DMS153 treated with DMSO at 0.1 percent for 48 hours (cell line): ENCODE measurements around the gene SAMD14.
A peak's percentile ranks its signal among the peaks of the same experiment; 100 is the strongest.

Experiments
- DNase-seq: peaks from one replicate; lab custom pipeline; 2025; ENCODE audit not compliant: unreplicated experiment; lab: John Stamatoyannopoulos, UW

The SAMD14 gene

DNA sequence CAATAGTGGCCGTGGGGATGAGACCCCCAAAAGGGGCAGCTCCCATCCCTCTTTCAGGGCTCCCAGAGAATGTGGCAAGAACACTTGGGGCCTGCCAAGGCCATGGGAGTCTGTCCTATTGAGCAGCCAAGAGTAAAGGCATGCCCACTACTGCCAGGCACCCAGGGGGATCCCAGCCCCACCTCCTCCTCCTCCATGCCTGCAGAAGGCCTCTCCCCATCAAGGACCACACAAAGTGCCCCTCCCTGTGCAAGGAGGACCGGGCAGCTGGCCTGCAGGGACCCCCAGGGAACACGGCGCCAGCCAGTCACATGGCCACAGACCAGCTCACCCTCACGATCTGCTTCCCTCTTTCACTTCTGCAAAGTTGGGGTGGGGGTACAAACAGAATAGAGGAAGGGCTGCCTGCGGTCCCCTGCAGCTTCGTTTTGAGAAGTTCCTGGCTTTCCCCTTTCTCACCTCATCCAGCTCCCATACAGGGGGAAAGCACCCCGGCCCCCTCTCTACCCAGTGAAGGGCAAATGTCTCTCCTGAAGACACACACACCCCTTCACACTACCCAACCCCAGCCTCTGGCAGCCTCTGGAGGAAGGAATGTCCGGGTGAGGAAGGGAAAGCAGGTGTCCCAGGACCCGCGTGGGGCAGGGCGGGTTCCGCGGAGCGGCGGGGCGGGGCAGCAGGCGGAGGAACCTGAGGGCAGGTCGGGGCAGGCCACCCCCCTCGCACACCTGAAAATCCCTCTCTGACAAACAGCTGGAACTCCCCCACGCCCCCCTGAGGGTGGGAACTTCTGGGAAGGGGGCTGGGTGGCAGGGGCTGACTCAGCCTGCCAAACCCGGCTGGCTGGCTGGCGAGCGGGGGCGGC is 18.5 kb upstream of the SAMD14 start:
- no peak for DNase-seq

DNA sequence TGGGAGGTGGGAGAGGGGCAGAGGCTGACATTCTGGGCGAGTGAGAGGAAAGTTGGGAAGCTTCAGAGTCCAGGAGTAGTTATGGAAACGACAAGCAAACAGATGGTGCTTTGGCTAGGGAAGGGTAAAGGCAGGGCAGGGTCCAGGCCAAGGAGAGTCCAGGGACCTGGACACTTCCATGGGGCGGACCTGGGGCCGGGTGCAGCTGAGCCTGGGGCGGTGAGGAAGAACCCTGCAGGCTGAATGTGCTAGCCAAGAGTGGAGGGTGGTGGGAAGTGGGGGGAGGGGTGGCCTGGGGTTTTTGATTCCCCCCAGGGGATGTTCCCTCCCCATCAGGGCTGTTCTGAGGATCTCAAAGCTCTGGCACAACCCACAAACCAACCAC is 17.9 kb upstream of the SAMD14 start:
- no peak for DNase-seq

DNA sequence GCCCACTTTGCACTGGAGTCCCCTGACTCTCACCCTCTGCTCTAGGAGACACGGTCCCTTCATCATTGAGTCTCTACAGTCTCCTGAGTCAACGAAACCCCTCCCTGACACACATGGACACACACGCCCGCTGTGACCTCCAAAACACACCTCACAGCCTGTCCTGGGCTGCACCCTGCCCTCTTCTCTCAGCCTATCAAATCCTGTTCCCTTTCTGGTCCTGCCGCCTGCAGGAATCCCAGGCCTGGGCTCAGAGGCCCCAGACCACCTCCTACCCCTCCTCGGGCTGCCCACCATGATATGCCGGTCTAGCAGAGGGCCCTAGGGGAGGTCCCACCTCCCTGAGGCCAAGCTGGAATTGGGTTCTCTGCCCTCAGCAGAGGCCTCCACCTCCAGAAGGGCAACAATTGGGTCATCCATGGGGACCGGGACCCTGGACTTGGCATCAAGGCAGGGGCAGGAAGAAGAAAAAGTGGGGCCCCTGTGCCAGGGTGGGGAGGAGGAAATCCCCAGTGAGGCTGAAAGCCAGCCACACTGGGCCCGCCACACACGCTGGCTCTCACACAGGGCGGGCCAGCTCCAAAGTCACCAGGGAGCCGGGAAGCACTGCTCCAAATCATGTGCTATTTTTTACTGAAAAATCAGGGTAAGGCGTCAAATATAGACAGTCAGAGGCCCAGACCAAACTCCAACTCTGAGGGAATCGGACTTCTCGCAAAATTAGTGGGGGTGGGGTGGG is 17.1 kb upstream of the SAMD14 start:
- DNase-seq, result no peak

DNA sequence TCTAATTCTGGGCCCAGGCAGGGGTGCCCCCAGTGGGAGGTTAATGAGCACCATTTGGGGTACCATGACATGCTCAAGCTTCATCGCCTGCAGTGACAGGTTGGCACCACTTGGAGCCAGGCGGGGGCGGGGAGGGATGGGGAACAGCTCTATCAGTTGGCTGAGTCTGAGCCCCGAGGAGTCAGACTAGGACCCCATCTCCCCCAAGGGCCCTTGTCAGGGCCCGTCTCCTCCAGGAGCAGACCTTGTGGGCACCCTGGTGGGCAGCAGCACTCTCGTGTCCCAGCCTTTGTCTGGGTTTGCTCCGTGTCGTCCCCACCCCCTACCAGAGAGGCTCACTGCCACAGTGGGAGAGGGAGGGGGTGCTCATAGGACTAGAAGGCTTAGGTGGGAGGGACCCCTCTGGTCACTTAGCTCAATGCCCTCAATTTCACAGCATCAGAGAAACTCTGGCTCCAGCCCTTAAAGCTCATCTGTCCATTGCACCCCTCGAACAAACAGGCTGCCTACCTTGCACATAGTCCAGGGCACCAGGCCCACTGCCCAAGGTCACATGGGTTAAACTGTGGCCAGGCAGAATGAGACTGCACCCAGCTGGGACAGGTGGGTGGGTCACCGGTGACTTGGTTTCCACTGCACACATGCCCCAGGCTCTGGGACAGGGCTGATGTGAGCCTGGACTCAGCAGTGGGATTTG is 16.4 kb upstream of the SAMD14 start:
- no peak for DNase-seq

DNA sequence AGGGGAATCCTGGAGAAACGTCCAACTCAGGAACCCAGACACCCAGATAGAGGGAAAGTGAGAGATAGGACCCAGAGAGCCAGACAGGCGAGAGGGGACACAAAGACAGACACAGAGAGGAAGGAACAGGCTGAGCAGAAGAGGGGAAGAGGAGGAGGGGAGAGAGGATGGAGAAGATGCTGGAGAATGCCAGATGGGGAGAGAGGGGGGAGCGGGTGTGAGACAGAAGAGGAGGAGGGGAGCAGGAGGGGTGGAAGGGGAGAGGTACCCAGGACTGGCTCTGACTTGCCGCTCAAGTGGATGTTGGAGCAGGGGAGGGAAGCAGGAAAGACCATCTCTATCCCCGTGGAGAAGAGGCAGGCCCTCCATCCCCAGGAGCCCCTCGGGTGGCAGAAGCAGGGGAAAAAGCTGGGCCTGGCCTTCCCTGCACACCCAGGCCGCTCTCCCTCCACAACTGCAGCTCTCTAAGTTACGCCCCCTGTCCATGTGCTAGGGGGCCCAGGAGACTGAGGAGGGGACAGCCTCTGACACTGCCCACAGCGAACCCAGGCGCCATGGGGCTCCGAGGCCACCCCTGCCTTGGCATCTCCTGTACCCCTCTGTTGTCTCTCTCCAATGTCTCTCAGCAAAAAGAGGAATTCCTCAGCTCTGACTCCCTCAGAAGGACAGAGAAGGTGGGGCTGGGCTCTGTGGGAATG is 15.7 kb upstream of the SAMD14 start:
- DNase-seq, result no peak

DNA sequence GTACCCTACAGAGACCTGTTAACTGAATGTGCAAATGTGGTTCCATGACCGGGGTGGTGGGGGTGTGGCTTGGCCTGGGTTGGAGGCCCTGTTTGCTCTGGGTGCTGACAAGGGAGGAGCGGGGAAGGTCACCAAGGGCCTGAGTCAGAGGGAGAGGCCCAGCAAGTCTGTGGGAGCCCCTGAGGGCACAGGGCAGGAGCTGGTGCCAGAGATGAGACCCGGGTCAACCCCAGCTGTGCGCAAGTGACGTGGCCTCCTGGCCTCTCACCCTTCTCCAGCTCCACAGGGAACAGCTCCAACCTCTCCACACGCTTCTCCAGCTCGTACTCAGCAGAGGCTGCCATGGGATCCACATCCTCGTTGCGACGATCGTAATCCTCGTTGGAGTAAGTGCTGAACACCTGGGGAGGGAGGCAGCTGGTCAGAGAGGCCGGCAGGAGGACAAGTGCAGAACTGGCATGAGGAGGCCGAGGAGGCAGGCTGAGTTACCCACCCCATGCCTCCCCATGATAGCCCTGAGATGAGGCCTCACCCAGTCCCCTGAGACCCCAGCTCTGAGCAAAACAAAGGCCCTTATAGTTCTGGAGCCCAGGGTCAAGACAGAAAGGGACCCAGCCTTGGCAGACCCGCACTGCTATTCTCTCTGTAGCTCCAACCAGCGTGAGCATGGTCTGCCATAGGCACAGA is 15.0 kb upstream of the SAMD14 start:
- DNase-seq, result no peak

DNA sequence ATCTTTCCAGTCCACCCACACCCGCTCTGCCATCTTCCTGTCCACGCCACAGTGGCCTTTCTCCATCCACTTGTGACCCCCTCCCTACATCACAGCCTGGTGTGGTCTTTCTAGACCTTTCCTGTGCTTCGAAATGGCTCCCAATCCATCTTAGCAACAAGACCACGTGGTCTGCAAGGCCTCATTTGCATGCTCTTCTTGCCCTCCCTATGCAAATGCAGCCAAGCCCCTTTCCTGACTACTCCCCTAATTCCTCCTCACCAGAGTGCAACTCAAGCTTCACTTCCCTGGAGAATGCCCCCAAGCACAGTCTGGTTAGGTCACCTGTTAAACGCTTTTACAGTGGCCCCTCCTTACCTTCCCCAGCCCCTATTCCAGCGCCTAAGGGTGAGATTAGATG is 14.4 kb upstream of the SAMD14 start:
- DNase-seq, result no peak

DNA sequence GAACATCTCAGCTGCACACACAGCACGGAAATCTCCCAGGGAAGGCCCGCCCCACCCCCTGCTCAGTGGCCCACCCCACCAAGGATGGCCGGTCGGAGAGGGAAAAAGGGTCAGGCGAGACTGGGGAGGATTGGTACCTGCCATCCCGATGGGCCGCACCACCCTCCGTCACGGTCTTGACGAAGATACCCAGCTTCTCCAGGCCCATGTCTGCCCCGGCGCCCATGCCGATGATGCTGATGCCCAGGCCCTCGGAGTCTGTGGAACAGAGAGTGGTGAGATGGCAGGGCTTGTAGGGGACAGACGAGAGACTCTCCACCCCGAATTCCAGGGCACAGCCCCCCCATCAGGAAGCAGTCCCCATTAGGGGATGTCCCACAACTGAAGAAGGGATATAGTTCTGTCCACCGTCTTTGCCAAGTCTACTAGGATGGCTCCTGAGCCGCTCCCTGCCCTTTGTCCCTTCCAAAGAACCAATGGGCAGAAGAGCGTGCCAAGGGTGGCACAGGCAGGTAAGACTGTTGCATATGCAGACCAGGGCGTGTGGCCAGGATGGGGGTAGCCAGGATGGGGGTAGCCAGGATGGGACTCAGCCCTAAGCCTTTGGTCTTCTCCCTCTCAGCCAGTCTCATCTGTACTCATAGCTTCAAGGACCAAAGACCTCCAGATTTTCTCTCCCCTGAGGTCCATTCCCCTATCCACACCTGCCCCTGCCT is 13.7 kb upstream of the SAMD14 start:
- DNase-seq, result no peak

DNA sequence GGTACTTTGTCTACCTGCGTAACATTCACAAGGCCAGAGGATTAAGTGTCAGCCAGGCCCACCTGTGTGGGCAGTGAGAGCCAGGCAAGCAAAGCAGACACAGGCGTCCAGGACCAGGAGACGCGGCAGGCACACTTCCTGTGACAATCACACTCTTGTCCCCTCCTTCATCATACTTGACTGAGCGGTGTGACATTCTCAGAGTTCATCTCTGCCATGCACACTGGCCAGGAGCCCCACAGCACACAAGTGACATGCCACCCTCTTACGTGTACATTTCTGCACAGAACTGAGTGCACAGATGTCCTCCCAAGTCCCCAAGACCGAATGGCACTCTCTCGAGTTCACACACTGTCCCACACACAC is 11.8 kb upstream of the SAMD14 start:
- no peak for DNase-seq

DNA sequence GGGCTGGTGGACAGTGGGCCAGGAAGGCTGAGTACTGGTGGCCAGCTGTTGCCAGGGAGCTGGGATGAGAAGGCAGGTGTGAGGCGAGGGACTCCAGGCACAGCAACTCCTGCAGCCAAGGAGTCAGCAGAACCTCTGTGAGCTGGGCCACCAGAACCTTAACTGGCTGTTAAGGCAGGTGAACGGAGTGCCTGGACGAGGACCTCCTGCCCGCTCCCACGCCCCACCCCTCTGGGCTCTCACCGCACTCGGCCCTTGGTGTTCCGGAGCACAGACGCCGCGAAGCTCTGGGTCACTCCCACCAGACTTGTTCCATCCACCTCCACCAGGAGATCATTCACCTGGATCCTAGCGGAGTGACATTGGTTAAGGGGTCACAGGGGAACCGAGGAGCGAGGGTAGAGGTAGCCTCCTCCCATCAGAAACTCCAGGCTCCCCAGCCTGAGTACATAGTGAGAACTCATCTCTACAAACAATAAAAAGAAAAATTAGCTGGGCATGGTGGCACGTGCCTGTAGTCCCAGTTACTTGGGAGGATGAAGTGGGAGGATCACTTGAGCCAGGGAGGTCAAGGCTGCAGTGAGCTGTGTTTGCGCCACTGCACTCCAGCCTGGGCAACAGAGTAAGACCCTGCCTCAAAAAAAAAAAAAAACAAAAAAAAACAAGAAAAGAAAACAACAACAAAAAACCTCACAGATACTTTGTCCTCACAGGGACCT is 11.2 kb upstream of the SAMD14 start:
- DNase-seq, result no peak

DNA sequence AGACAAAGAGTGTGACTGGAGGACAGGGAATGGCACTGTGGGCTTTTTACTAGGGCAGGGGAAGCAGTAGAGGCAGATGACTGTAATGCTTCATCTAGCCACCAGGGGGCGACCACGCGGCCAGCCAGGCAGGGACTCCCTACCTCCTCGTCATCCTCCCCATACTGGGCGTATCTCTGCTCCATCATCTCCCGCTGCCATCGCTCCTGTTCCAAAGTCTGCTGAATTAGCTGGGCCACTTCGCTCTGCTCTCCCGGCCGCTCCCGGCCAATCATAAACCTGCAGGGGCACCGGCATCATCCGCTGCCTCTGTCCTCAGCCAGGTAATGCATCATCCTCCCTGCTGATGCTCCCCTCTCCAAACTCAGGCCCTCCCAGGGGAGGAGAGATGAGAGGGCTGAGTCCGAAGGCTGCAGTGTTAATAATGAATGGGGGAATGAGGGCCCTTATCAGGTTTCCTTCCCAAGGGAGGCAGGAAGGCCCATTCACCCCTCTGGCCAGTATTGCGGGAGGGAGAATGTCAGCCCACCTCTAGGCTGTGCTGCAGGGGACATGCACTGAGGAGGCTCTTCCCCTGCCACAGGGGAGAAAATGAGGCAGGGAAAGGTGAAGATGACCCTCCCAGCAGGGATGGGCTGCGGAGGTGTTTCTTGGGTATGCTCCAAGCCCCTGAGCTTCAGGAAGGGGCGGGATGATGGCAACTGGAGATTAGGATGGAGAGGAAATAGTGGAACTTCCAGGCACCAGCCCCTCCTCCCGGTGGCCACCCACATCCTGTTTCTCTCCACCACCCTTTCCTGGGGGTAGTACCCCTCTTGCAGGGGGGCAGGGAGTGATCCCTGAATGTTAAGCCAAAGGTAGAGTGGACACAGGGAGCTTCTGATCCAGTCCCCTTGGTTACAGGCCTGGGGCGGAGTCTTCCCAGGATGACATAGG is 10.3 kb upstream of the SAMD14 start:
- peak; percentile 15 for DNase-seq

DNA sequence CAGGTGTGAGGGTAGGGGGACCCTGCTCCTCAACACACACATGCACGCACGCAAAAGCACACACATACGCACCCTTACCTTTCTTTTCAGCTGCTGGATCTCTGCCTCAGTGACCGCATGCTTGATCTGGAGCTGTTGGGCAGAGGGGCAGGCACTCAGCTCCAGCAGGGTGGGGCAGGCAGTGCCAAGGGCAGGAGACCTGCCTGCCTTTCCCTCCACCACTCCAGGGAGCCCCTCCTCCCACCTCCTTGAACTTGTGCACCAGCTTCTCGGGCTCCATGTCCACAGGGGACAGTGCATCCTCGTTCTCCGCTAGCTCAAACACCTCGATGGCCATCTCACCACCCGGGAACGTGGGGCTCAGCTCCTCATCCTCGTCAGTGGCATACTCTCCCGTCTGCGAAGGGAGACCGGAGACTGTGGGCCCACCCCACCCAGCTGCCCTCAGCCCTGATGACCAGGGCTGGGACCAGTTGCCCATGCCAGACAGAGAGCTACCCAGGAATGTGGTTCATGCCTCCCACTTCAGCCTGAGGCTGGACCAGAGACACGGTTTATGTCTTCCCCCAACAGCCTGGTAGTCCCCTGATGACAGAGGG is 9.3 kb upstream of the SAMD14 start:
- DNase-seq, result no peak

DNA sequence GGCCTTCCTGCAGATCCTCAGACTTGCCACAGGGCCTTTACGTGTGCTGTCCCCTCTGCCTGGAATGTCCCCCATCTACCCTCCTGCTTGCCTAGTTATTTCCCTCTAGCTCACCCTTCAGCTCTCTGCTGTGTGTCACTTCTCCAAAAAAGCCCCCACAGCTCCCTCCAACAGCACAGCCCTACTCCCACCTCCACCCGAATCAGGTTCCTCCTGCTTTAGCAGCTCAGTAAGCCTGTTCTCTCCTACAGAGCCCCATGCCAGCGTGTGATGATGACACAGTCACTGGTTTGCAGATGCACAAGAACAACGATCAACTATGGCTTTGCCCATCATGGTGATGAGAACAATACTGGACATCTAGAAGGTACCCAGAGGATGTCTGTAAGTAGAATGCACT is 7.1 kb upstream of the SAMD14 start:
- no peak for DNase-seq

DNA sequence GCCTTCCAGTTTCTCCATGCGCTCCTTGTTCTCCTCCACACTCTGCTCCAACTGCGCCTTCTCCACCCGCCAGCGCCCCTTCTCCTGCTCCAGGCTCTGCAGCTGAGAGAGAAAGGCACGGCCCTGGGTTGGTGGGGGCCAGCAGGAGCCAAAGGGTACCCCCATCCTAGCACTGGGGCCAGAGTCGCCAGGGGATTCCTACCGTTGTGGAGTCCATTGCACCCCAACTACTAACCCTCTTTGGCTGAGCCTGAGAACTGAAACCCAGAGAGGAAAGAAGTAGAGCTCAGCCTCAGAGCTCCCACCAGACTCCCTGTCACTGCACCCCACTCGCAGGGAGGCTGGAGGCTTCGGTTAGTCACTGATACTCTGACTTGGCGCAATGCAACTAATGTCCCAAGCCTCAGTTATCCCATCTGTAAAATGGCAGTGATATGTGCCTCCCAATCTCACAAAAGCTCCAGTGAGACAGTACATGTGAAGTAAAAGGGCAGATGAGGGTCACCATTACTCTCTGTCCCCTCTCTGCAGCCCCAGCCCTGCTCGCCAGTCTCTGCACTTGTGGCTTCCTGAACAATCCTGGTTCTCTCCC is 6.2 kb upstream of the SAMD14 start:
- DNase-seq, result no peak

DNA sequence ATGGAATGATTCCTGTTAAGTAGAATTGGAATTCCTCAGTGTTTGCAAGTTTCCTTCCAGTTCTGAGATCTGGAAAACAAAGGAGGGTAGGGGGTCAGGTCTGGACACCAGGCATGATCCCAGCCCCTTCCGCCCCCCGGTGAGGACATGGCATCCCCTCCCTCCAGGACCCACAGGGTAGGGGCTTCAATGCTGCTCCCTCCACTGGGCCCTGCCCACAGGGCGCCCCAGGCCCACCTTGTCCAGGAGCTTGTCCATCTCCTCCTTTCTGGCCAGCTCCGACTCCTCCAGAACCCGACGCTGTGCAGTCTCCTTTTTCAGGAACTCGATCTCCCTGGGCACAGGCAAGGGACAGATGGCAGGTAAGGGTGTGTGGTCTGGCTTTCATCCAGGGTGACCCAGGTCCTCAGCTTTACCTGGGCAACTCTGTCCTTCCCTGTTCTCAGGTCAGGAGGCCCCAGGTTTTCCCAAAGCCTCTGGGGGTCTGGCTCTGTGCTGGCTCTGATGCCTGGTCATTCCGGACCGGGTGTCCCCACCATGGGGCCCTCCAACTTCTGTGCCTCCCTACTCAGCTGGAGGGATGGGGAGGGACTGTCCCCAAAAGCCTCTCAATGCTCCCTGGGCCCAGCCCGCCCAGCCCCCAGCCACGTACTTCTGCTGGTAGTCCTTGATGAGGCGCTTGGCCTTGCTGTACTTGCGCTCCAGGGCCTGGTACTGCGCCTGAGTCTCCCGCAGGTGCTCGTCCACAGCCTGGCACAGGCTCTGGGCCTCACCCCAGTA is 5.5 kb upstream of the SAMD14 start:
- no peak for DNase-seq

DNA sequence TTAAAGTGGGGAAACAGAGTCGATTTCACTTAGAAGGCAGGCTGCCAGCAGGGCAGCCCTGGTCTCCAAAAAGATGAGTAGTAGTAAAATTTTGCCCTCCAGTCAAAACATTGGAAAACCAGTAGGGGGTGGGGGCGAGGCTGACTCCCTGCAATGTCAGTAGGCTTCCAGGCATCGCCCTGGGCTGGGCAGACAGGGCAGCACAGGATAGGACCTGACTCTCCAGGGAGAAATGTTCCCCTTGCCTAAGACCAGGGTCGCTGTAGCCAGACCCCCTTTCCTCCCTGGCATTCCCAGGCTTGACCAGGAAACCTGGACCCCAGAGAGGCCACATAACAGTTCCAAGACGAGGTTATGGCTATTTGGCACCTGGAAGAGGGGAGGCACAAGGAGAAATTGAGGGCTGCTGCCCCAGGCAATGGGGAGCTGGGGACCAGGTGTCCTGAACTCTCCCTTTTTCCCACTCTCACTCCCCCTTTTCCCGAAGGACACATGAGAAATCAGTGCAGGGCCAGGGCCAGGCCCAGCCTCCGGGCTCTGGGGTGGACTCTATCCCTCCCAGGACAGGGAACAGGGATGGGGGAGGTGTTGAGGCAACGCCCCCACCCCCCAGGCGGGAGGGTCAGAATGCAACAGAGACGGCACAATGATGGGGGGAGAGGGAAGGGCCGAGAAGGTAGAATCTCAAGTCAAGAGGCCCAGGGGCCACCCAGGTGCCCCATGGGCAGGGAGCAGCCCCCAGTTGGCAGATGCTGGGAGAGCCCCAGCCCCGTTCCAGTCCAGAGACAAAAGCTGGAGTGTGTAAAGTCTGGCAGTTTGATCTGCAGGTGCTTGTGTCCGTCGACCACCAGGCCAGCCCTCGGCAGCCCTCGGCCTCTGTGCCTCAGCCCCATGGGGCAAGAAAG is 4.5 kb upstream of the SAMD14 start:
- DNase-seq, result no peak
